DMS153 (cell line): ENCODE results near the gene CENPP.

Experiments used
- DNase-seq: peaks from one replicate; lab custom pipeline; 2025; lab: John Stamatoyannopoulos, UW

The CENPP gene

DNA sequence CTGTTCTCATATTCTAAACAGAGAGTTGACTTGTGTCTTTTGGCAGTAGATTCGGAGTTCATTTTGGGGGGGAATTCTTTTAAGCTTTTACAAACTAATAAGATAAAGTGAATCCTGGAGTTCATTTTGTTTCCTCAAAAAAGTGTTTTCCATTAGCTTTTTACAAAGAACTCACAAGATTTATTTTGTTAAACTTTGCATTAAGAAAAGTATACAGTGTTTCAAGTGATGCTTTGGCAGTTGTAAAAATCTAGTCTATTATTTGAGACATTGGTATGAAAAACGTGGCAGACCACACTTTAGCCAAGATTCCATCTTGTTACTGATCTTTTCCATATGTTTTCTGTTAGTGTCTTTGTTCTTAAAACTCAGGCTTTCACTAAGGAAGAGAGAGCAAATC is 99.7 kb downstream of the CENPP start:
- no peak for DNase-seq

DNA sequence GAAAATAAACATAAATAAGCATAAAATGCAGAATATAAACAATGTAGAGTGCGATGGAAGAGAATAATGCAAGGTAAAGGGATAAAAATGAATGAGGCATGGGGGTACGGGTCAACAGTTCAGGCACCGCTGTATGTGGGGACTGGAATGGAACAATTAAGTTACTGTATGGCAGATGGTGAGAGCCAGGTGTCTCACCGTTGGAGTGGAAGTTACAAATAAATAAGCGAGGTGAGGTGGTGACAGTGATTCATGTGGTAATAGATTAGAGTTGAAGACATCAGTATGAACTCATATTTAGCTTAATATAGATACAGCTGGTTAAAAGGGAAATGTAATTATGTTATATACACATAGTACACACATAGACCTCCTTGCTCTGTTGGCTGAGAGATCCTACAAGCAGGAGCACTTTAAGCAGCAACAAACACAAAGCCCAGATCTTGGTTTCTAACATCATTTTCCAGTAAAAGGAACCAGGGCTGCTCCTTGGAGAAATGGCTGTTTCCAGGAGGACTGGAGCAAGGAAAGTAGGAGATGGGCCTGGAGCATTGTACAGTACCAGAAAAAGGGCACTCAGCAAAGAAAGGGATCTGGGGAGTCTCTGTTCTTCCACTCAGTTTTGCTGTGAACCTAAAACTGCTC is 100.9 kb downstream of the CENPP start:
- peak; percentile 18 for DNase-seq

GRCh38 chr9:92429836-92430235 is 104.1 kb downstream of the CENPP start:
- DNase-seq, result no peak

DNA sequence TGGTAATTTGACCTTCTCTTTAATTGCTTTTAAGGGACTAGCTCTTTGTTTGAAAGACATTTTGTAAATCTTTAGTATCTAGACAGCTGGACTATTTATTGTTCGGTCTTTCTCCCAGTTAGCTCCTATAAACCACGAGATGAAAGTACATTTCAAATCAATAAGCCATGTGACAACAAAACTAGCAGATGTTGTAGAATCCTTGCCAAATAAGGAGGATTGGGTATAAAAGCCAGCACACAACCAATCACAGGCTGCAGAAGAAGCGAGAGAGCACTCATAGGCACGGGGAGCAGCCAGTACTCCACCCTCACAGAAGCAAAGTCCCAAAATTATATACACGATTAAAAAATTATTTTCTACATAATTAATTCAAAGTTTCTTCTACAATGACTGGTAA is 106.6 kb downstream of the CENPP start:
- no peak for DNase-seq

DNA sequence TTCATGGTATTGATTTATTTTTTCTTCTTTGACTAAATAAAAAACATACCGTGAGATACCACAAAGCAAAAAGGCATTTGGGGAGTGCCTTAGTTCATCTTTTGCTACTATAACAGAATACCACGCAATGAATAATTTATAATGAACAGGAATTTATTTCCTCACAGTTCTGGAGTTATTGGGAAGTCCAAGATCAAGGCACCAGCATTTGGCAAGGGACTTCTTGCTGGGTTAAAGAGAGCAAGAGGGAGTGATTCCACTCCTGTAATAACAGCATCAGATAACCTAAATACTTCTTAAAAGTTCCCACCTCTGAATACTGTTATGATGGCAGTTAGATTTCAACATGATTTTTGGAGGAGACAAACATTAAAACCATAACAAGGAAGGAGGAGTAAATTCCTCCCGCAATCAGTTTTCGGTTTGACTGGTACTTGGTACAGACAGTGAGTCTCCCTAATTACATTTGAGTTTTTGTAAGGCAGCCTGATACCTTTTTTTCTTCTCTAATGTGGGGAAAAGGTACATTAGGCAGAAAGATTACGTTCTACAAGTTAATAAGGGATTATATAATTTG is 107.3 kb downstream of the CENPP start:
- DNase-seq, result no peak

- no peak for DNase-seq
Observed at GRCh38 chr9:92435263-92435662, 109.5 kb downstream of the CENPP start.

DNA sequence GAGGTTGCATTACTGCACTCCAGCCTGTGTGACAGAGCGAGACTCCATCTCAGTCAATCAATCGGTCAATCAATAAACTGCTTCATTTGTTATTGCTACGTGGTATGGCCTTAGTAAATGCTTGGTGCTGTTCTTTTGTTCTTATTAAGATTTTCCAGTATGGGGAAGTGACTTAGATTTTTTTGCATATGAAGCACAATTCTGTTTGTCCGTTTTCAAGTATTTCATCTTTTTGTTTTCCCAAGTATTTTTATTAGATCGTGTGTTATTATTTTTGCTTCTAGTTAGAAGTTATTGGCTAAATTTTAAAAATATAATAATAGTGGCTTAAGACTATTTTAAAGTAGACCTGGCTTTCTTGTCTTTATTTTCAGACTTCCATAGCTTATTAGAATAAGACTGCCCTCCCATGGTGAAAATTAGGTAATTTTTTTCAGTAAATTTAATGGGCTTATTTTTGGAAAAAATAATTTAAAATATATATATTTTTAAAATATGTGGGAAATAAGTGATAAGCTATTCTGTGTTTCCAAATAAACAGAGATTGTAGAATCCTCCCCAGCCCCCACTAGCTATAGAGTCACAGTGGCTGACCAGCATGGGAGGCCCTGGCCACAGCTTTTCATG is 113.3 kb downstream of the CENPP start:
- no peak for DNase-seq

GRCh38 chr9:92439921-92440750 is 114.4 kb downstream of the CENPP start:
- DNase-seq, result no peak

GRCh38 chr9:92440751-92441046 is 114.9 kb downstream of the CENPP start:
- DNase-seq, result no peak

- no peak for DNase-seq
Observed at GRCh38 chr9:92444841-92445240, 119.1 kb downstream of the CENPP start.

DNA sequence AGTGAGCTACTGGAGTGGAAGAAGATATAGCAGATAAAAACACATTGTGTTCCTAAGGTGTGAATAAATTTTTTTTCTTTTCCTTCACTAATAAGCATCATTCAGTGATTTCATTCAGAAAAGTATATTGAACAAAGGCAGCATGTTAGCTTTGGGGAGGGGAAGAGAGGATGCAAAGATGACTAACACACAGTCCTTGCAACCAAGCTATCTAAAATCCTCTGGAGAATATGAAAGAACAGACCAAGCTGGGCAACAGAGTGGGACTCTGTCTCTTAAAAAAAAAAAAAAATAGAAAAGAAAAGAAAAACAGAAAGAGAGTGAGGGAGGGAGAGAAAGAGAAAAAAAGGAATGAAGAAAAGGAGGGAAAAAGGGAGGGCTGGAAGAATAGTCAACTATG is 120.8 kb downstream of the CENPP start:
- no peak for DNase-seq

DNA sequence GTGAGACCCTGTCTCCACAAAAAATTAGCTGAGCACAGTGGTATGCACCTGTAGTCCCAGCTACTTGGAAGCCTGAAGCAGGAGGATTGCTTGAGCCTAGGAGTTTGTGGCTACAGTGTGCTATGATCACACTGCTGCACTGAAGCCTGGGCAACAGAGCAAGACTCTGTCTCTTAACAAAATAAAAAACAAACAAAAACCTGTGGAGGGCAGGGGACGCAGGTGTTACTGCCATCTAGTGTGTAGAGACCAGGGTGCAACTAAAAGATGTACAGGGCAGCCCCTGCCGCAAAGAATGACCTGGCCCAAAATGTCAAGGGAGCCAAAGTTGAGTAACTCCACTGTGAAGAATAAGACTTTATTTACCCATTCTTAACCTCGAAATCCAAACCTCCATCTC is 129.5 kb downstream of the CENPP start:
- DNase-seq, result no peak

DNA sequence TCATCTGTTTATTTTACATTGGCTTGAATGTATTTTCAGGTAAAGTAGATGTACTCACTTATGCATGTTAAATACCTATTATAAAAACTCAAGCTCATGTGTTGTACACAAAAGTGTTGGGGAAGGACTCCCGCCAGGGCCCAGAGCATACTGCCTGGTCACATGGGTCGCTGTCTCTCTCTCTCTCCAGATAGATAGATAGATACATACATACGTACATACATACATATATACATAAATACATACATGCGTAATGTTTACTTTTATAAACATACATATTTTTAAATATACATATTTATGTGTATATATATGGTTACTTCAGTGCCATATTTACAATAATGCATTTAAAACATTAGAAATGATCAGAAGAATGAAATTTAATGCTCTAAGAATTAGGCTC is 131.8 kb downstream of the CENPP start:
- no peak for DNase-seq

GRCh38 chr9:92463387-92463786 is 137.6 kb downstream of the CENPP start:
- DNase-seq, result no peak

- DNase-seq, result no peak
Observed at GRCh38 chr9:92463984-92464383, 138.2 kb downstream of the CENPP start.

DNA sequence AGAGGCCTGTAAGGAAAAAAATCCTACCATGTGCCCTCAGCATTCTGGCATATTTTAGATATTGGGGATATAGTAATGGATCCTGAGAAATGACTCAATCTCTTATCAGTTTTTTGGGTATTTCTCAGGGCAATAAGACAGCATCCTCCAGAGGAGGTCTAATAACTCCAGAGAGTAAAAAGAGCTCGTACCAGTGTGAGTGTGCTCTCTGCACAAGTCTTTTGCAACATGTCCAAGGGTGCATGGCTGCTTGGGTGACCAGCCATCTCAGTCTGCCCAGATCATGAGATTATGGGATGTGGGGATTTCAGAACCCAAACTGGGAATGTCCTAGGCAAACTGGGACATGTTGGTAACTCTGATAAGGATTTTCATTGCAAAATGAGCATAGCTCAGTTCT is 141.3 kb downstream of the CENPP start:
- no peak for DNase-seq

DNA sequence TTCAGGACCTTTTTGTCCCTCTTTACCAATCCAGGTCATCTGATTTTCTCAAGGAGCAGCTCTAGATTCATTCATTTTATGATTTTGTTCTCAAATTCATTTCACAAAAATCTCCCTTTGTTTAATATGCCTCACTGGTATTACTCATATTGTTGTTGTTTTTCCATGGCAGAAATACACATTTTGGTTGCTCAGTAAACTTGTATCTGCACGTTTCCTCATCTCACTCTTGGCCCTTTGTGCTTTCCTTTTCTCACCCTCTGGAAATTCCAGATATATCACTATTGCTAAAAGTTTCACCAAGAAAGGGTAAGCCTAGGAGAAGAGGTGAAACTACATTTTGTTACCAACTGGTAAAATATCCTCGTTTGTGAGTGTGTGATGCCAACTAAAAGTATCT is 141.8 kb downstream of the CENPP start:
- DNase-seq, result no peak

- no peak for DNase-seq
Observed at GRCh38 chr9:92468206-92468605, 142.5 kb downstream of the CENPP start.

DNA sequence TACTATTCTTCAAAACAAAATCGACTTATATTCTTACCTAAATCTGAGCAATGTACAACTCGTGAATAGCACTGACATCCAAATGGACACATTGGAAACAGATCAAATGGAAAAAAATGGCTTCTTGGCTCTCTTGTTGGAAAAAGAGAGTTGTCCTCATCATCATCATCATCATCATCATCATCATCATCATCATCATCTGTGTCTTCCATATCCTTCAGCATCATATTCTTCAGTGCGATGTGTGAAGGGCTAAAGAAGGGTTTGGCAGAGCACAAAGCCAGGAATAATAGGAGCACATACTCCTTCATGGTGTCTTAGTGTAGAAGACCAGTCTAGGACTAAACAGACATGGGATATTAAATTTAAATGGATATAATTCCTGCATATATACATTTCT is 148.8 kb downstream of the CENPP start:
- DNase-seq, result no peak

DNA sequence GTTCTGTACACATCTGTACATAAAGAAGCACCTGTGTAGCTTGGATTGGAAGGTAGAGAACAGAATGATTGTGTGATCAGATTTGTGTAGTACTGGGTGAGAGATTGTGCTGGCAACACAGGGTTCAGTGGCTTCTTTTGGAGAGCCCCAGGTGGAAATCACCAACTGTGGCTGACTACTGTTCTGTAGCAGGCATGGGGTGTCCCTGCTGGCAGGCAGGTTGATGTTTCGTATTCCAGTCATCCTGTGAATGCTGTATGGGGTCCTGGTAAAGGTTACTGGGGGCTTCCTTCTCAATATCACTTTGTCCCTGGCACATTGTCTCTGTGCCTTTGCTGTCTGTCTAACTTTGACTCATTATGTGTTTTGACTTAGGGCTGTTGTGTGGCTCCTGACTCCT is 151.2 kb downstream of the CENPP start:
- no peak for DNase-seq

- no peak for DNase-seq
Observed at GRCh38 chr9:92478783-92479182, 153.0 kb downstream of the CENPP start.

DNA sequence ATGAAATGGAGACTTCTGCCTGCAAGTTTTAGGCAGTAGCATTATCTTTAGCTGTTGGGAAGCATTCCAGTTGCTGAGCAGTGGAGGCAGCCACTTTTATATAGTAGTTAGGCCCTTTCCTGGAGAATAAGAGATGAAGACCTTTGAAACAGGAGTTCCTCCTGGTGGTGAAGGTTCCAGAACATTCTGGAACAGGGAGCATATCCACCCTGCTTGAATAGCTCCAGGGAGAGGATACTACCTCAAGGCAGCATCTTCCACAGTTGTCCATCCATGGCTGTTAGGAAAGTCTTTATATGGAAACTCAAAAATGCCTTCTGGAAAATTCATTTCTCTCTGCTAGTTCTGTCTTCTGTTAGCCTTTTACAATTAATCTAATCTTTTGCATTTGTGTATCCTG is 153.6 kb downstream of the CENPP start:
- DNase-seq, result no peak

GRCh38 chr9:92480291-92480771 is 154.6 kb downstream of the CENPP start:
- no peak for DNase-seq
